Activated CD4-positive, CD25-positive, alpha-beta regulatory T cell (primary cell): Measurements from ENCODE around the gene ST7.

Experiments
- DNase-seq, 4 experiments: peaks; one replicate each; lab custom pipeline; 2025; lab: John Stamatoyannopoulos, UW

Gene ST7

GRCh38 chr7:117272017-117272759 is 318.9 kb downstream of the ST7 start:
- DNase-seq, result no peak

DNA sequence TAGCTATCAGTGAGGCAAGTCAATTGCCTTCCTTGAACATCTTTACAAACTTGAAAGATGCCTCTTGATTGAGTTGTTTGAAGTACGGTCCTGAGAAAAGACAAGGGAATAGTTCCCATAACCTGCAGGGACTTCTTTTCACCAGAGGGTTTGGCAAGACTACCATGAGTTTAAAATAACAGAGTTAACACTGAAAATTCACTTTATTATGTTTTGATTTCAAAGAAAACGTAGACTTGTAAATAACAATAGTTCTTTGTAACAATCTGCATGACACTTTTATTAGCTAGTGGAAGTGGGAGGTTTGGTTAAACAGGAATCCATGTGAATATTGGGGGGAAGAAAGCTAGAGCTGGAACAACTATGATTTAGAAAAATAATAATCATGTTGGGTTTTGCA is 320.0 kb downstream of the ST7 start:
- DNase-seq, result no peak

GRCh38 chr7:117273814-117274225 is 320.5 kb downstream of the ST7 start:
- DNase-seq, result no peak

GRCh38 chr7:117274951-117275350 is 321.6 kb downstream of the ST7 start:
- no peak for DNase-seq

DNA sequence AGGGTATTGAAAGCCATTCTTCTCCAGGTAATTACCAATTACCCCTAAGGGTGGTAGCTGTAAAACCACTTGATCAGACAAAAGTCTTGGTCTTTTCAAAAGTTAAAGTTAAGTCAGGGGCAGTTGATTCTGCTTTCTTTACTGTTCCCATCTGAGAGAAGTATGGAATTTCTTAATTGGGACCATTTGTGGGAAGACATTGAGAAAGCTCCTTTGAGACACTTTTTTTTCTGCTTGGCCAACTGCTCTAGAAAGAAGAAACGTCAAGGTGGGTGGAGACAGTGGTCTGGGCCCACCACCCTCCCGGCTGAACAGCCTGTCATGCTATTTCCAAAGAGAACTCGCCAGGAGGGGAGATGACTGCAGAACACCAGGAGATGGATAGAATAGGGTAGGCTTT is 324.3 kb downstream of the ST7 start:
- no peak for DNase-seq

DNA sequence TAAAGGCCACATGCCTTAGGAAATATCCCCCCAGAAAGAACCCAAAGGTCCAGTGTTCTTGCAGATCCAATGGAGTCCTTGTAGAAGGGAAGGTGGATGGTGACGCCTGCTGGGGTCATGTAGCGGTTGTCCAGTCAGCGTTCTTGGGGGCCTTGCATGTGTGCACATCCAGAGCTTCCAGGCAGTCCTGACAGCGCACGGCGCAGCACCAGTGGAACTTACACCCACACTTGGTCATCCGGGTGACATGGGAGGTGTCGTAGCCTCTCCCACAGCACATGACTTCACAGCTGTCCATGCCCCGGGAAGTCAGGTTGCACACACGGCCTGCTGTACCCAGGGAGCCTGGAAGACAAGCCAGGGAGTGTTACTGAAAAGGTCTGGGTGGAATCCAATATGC is 324.7 kb downstream of the ST7 start:
- DNase-seq, result no peak

DNA sequence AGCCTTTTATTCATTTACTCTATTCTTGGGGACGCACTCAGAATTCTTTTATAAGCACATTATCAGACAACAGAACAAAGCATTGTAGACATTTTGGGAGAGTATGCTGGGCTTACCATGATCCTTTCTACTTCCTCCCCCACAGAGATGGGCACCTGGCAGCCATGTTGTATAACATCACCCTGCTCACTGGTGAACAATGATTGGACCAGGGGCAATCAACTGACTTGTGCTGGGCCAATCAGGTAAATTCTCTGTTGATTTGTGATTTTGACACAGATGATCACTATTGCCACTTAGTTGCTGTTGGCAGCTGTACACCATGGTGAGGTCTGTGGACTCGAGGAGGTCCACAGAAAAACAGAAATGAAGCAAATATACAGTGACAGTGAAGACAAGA is 325.9 kb downstream of the ST7 start:
- DNase-seq, result no peak
